NCI-H2029 (cell line): Measurements from ENCODE around the gene SLC6A15.
A peak's percentile ranks its signal among the peaks of the same experiment; 100 is the strongest.

Experiments
- DNase-seq: peaks from one replicate; lab custom pipeline; 2025; lab: John Stamatoyannopoulos, UW

The SLC6A15 gene

DNA sequence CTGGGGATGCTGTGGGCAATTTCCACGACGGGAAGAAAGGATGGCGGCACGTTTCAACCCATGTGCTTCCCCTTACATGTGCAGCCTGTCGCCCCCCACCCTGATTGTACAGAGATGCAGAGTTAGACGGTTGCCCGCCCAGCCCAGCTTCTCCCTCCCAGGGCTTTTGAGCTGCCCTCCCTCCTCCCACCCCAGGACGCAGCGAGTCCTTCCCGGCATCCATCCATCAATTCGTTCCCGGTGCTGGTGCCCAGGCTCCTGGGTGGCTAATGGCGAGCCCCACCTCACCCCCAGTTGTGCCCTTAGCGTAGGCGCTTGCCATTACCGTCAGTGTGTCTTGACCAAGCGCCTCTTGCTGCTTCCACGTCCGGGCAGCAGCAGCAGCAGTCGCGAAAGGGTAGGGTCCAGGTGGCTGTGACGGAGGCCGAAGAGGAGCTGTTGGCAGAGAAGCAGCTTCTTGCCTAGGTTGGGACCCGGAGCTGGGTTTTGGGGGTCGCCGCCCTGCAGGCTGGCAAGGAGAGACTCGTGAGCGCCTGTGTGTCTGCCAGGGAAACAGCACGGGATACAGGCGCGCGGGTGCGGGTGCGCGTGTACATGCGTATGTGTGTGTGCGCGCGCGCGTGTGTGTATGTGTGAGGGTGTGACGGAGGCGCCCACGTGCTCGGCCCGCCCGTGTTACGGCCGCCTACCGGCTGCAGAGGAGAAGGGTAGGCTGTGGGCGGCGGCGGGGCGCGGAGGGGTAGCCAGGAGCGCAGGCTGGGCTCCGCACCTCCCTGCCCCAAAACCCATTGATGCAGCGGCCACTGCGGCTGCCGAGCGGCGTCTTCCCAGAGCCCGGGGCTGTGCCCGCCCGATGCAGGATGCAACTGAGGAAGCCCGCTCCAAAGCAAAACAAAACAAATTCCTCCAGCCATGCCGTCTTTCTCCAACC lies at the start of gene SLC6A15:
TSS of gene SLC6A15 (minus strand) at position 602 of the 931 bp plus-strand sequence. CDS start 20,679 bp downstream, outside the sequence.
- DNase-seq: peak; percentile 13

DNA sequence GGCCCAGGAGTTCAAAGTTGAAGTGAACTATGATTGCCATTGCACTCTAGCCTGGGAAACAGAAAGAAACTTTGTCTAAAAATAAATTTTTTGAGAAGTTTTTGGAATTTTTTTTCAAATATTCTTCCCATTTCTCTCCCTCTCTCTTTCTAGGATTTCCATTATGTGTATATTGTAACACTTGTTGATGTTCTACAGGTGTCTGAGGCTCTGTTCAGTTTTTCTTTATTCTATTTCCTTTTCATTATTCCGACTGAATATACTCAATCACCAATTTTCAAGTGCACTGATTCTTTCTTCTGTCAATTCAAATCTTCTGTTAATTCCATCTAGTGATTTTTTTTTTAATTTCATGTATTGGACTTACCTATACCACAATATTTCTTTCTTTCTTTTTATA lies 48.3 kb upstream of the SLC6A15 start:
- no peak for DNase-seq

DNA sequence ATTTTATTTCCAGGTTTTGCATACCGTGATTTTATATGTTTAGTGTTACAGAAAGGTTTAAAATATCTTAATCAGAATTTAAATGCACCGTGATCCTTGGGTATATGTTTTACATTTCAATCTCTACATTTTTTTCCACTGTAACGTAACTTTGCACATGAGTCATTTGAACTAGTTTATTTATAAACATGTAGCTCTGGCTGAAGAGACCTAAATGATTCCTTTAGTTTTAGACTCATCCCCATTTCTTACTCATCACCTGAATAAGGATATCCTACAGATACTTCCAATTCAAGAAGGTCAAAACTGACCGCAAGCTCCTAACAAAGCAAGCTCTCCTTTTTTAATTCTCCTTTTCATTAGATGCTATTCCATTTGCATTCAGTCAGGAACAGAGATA lies 42.7 kb upstream of the SLC6A15 start:
- no peak for DNase-seq

DNA sequence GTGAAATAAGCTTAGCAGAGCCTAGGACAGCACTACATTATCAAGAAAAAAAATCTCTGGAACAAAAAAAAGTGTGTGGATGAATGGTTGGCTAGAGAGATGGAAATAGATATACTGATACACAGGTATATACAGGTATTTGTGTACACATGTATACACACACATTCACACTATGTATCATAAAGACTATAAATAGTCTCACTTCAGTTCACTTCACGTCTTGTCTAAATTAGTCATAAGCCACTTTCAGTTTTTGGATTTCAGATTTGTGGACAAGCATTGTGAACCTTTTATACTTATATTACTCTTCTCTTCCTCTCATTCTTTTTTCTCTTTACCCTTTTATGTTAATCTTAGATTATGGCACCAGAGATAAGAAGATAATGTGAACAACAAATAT lies 41.8 kb upstream of the SLC6A15 start:
- DNase-seq: no peak

DNA sequence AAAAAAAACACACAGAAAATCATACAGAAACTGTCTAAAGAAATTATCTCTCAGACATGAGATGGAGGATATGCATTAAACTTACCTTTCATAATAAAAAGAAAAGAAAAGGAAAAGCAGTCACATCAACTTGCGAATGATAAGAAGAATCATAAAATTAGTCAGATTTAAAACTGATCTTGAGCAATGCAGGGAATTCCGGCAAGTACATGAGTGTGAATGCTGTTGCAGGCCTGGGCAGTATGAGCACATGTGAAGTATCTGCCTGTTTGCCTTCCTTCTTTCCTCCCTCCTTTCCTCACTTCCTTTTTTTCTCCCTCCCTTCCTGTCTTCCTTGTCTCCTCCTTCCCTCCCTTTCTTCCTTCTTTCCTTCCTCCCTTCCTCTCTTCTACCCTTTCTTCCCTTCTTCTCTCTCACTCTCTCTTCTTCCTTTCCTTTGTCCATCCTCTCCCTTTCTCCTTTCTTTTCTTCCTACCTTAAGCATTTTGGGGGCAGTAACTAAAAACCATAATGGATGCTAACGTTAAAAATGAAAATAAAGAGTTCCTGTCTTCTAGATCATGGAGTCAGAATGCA lies 38.5 kb upstream of the SLC6A15 start:
- DNase-seq: no peak

DNA sequence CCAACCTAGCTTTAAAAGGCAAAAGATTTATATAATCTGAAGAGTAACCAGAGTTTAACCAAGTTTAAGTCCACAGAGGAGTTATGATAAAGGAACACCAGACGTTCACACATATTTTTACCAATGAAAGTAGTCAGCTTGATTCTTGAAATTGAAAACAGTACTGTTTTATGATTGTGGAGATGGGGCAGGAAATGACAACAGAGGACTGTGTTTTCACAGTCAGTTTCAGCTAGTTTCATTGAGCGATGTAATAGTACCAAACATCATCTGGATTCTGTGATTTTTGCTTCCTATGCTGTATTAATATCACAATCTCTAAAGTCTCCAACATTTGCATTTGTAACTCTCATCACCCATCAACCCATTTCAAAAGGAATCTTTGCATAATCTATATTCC lies 34.2 kb upstream of the SLC6A15 start:
- DNase-seq: no peak

DNA sequence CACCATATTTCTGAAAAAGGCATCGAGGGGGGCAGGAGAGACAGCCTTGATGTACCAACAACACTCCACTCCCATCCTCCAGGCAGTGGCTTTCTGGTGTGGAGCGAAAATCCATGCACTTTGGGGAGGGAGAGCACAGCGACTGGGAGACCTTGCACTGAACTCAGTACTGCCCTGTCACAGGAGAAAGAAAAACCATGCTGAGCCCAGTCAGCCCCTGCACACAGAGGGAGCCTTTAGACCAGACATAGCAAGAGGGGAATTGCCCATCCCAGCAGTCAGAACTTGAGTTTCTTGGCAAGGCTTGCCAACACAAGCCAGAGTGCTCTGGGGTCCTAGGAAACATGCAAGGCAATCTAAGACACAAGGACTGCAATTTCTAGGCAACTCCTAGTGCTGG lies 24.8 kb upstream of the SLC6A15 start:
- DNase-seq: no peak

DNA sequence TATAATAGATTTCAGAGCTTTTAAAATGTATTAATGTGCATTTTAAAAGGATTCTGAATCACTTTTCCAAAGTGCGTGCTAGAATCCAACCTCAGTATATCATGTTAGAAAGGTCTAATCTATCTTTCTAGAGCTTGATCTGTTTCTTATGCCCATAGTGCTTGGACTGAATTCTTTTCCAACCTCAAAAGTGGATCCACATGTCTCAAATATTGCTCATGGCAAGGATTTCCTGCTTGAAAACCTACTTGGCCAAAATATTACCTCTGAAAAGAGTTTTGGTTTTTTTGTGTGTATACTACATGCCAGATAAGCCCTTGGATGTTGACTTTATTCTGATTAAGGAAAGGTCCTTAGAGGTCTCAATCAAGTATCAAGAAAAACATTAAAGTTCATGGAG lies 16.9 kb upstream of the SLC6A15 start:
- no peak for DNase-seq

DNA sequence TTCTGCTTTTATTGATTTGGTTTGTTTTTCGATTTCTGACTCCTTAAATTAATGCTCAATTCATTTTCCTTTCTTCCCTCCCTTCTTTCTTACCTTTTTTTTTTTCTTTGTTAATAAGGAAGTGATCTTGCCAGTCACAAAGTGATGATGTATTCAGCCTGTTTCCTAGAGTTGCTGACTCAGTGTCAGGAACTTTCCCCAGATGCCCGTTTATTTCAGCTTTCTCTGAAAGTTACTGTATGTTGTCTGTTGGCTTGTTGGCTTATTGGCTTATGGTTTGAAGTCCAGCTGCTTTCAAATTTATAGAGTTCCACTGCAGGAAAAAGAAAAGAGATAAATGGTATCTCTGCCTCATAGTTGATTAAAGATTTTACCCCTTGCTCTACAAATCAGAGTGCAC lies 12.4 kb upstream of the SLC6A15 start:
- DNase-seq: no peak

DNA sequence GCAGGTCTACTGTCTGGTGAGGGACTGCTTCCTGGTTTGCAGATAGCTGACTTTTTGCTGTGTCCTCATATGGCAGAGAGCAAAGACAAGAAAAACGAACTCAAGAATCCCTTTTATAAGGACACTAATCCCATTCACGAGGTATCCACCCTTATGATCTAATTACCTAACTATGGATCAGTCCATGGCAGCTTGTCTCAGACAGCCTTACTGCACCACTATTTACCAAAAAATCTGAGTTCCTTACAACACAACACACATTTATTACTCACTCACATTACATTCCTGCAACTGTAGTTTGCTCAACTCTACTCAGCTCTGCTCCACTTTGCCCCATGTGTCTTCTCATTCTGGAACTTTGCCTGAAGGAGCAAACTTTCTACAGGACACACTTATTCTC lies 10.1 kb upstream of the SLC6A15 start:
- no peak for DNase-seq

DNA sequence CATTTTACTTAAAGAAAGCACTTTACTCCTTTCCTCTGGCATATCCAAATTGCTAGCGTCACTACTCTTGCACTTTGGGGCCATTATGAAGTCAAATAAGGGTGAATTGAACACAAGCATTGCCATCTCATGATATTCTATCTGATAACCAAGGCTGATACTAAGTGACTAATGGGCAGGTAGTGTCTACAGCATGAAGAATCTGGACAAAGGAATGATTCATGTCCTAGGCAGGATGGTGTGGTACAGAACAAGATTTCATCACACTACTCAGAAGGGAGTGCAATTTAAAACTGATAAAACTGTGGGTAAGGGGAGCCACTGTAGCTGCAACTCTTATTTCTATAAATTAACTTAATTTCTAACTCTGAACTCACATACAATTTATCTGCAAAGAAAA lies 7.7 kb upstream of the SLC6A15 start:
- DNase-seq: no peak

DNA sequence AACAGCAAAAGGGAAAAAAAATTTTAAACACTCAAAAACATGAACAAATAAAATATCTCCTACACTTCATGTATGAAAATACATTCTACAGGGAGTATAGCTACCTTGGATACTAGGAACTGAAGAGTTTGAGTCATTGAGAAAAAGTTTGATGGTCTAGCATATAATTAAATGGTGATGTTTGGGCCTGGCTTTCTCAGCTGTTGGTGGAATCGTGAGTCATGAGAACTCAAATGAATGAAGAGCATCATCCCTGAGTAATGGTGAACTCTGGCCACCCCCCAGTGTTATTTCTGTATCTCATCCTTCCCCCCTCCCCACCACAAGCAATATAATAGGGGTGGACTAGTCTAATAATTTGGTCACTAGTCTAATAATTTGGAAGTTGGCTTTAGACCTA lies 6.7 kb upstream of the SLC6A15 start:
- no peak for DNase-seq

DNA sequence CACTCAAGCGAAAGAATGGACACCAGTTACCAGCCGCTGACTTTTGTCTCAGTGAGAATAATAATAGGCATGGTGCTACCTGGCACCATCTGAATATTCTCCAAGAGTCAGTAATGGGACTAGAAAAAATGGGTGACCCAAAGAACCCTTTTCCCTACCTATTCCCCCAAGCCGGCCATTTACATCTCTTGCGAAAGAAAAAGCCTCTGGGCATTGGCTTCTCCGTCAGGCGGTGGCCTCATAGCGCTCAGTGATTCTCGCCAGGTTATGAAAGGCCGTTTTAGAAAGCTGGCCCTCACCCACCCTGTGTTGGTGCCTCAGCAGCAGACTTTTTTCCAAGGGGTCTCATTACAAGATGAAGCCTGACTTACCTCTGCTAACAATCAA lies 523 bp upstream of the SLC6A15 start:
- no peak for DNase-seq

DNA sequence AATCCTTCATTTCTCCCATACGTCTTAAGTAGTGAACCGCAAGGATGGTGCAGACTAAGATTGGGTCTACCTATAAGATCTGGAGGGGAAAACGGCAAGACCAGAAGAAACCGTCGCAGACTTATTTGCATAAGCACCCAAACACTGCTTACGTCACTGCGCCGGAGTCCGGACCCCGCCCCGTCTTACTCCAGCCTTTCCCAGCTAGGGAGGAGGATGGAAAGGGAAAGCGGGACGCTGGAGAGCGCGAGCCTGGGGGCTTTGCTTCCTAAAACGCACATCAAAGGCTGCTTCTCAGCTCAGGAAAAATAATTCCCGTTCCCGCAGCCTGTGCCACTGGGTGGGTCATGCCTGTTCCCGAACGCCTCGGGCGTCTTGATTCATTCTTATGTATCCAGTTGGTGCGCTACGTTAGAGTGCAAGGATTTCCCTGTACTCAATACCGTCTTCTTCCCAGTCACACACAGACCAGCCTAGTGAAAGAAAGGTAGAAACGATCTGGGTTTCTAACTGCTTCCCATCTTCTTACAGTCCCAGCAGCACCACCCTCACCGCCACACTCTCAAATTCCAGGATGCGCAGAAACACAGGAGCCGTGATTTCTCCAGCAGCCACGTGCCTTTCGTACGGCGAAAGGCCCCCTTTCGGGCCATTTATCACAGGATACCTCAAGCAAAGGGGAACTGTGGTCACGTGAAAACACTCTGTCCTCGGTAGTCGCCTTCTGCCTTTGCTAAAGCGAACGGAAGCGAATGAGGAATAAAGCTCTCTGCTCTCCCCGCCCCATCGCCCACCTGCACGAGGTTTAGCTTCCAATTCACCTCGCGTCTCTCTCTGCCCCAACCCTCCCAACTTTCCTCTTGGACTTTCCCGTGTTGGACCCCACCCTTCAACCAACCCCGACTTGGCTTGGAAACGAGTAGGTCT lies 1.1 kb downstream of the SLC6A15 start:
- no peak for DNase-seq

DNA sequence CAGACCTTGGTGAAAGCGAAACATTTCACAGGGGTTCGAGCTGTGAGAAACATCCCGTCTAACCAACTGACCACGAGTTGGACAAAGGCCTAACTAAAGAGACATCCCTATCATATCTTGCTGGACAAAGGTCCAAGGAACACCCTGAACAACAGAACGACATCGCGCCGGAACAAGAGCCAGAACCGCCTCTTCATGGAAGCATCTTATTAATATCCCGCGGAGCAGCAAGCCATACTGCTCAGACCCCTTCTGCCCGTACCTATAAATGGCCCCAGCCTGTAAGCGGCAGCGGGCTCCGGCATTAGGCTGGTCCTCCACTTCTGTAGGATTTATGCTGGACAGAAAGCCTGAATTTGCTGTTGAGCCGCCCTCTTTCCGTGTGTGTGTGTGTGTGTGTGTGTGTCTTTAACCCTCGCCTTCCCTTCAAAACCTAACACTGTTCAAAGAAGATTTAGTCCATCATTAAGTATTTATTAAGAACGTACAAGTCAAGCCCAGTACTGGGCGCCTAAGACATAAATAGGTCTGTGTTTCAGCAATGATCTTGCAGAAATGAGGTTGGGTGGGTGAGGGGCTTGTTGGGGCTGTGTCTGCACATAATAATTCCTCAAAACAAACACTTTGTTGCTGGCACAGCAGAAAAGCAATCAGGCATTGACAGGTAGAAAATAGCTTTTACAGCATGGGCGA lies 1.9 kb downstream of the SLC6A15 start:
- no peak for DNase-seq

DNA sequence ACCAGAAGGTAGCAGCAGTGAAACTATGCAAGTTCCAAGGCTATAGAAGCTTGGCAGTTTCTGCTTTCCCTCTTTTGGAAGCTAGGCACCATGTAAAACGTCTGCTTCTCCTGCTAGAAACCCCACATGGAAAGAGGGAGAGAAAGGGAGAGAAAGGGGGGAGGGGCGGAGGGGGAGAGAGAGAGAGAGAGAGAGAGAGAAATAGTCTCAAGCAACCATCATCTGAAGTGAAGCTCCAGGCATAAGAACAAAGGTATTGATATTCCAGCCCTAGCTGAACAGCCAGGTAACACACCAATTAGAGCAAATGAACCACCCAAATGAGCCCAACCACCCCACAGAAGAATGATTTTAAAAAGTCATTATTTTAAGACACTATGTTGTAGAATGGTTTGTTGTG lies 8.5 kb downstream of the SLC6A15 start:
- DNase-seq: no peak

DNA sequence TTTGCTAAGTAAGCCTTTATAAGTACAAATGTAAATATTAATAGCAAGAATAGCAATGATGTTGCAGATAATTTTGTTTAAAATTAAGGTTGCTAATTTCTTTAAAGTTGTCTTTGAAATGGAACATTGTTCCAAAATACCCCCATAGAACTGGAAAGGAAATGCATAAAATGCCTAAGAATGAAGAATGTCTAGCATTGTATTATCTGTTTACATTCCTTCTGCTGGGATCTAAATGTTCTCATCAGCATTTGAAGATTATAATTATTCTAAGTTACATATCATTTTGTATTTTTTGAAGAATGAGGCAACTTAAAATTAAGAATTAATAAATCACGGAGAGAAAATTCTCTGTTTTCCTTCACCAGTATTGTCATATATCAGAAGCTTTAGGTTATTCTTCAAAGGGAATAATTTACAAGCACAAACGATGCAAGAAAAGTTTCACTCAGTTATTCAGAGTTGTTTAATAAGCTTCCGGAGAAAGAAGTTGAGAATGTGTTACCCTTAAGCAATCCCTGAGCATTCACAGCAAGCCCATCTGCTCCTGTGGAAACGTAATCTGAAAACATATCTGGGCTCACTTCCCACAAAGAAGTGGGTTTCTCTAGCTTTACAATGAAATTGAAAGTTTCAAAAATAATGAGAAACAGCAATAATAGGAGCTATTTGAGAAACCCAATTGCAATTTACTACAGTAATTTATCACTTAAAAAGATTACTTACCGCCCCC lies 21.3 kb downstream of the SLC6A15 start:
- DNase-seq: no peak

DNA sequence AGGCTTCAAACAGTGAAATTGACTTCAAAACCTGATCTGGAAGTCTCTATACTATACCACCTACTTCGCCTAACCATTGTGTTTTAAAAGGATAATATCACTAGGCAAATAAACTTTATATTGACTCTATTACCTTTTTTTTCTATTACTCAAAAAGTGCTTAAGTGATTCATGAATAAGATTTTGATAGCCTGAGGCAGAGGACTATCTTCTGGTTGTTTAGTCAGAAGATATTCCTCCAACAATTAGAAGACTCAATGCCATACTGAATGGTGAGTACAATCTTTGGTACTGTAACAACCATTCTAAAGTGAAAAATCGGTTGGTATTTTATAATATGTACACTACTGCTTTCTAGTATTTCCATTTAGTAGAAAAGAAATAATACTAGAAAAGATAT lies 22.8 kb downstream of the SLC6A15 start:
- DNase-seq: no peak

DNA sequence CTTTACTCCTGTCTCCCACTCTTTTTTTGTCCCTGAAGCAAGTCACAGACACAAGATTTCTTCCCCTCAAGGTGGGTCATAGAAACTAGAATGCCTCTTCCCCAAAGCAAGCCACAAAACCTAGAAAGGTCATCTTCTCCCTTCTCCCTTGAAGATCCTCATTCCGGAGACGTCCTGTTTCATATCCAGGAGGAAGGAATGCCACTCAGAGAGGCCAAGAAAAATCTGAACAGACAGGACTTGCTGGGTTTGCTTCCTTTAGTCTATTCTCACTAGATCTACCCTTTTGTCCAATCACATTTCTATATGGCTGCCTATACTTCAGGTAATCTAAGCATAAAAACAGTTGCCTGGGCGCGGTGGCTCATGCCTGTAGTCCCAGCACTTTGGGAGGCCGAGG lies 23.7 kb downstream of the SLC6A15 start:
- DNase-seq: no peak

DNA sequence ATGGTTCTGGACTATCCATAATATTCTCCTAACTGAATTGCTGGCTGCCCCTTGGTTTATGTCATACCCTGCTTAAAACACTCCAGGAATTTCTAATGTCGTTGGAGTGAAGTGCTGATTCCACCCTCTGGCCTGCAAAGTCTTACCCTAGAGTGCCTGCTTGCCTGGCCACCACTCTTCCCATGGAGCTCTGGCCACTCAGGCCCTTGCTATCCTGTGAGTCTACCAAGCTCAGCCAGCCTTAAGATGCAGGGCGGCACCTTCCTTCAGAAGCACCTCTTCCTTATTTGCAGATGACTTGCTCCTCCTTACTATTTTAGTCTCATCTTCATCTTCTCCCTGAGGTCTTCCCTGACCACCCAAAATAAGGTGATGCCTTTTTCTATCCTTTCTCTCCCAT lies 35.3 kb downstream of the SLC6A15 start:
- no peak for DNase-seq

DNA sequence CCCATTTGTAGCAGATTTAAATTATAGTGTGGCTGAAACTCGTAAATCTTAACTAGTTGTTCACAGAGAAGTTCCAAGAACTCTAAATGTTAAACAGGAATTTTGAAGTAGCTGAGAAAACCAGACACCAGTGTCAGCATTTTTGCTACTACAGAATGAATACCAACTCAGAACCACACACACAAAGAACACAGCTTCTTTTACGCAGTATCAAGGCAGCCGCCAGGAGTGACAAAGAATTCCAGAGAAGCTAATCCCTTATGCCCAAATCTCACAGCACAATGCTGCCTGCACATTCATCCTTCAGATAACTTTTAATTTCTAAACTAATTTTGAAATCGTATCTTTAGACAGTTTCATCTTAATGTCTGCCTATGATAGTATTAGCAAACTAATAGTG lies 37.4 kb downstream of the SLC6A15 start:
- no peak for DNase-seq

DNA sequence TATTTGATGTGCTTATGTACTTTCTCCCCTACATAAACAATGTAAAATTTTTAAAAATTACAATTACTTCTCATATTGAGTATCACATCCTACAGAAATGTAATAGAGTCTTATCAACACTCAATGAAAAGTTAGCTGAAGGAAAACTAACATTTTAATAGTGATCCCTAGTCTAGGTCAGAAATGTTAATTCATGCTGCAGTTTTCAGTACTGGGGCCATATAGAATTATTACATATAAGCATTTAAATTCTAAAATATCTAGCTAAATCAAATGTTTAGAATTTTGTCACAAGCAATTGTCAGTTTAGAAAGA lies 37.8 kb downstream of the SLC6A15 start:
- DNase-seq: no peak
